Kidney tubule cell (primary cell): ENCODE results near the gene SMARCC1.

Source experiments
- DNase-seq: peaks from one replicate; pipeline ENCODE4 v3.0.0-alpha.2; 2018; ENCODE audit warnings: low spot score

Gene SMARCC1

DNA sequence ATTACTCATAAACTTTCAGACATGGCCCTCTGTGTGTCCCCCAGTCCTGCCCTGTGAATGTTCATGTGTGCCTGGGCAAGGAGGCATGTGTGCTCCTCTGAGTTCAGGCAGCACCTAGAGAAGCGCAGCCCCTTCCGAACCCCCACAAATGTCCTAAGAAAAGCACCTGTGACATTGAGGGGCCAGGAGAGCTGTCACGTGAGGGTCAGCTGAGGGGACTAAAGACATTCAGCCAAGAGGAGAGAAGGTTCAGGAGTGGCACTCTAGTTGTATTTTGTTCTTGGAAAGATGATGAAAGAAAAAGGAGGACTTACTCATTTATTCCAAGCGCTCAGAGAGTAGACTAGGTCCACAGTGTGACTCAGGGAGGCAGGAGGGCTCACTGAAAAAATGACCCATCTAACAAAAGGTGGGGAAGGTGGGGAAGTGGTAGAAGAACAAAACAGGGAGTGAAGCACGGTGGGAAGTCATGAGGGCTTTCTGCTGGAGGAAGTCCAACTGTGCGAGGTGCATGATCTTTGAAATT lies 240.0 kb downstream of the SMARCC1 start:
- DNase-seq: no peak

DNA sequence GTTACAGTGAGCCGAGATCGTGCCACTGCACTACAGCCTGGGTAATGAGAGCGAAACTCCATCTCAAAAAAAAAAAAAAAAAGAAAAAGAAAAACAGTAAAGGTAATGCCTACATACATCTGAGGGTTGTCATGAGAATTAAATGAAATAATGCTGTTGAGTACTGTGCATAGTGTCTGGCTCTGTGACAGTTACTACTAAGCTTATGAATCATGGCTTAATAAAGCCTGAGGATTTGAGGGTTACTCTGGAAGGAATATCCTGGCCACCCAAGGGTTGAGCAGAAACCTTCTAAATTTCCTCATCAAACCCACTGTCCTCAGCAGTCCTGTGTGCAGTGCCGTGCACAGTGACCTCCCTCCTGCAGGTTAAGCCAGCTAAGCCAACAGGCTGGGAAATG lies 241.4 kb downstream of the SMARCC1 start:
- DNase-seq: no peak

DNA sequence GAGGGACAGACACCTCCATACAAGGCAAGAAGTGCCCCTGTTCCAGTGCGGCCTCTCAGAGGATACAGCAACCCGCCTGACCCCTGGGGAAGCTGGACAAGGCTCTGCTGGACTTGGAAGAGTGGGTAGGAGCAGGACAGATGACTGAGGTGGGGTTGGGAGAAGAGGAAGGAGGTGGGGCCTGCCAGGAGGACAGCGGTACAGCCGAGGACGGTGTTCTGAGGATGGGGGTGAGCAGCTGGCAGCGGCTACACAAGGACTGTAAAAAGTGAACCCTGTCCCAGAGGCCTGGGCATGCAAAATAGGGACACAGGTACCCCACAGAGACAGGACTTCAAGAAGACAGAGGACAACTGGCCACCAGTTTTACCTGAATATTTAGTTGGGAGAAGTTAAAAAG lies 244.7 kb downstream of the SMARCC1 start:
- no peak for DNase-seq

DNA sequence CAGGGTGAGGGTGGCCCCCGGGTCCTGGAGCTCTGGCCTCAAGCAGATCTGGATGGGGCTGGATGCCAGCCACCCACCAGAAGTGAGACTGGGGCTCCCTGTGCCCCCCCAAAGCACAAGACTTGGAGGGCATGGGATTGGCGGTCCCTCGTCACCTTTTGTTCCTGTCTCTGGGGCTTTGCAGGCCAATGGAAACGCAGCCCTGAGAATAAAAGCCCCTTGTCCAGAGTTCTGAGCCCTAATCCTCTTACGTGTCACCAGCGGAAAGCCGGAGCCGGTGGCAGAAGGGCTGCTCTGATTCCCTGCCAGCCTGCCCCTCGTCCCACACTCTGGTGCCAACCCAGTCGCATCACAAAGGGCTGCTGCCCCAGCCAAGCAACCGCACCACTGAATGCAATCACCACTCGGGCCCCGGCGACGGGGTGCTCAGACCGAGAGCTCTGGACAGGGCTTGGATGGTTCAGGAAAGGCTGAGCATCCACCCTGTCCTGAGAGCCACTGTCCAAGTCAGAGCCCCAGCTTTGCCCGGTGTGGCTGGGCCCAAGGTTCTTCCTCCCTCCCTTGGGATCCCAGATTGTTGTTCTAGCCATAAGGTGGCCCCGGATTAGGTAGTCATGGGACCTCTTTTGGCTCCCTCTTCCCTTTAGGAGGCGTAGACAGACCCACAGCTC lies 245.3 kb downstream of the SMARCC1 start:
- DNase-seq: no peak
